Adrenal gland (tissue), 5 donors: ENCODE measurements around the gene RPL15.

ENCODE experiments used
- CTCF ChIP-seq, 6 experiments: fragments of 450-650 bp in 4 of 6; fragments of 200-600 bp in 2 of 6; sonication (generic) in 1 of 6; IDR thresholded peaks; 1 replicate in 5 of 6; 2 replicates in 1 of 6; pipeline versions ENCODE4 v1.5.1 to v1.8.0; 2016 to 2021; ENCODE audit warnings: antibody characterized with exemption in 6 of 6, mild to moderate bottlenecking in 2 of 6, moderate library complexity in 1 of 6
- POLR2A ChIP-seq, 2 donors: fragments of 450-650 bp; IDR thresholded peaks; one replicate each; pipeline ENCODE4 v1.6.1; 2017; ENCODE audit warnings: antibody characterized with exemption in 2 of 2, mild to moderate bottlenecking in 2 of 2, moderate library complexity in 1 of 2
- donor health status: DM: no; HTN: no; CAD: no.

GRCh38 chr3:23921052-23921511 lies 4.2 kb downstream of the RPL15 start:
- TF ChIP-seq CTCF (IDR thresholded peaks at IDR 0.05) (no peak), POLR2A (IDR thresholded peaks at IDR 0.05) (no peak)
